LNCAP (cell line): Measurements from ENCODE around the gene FAM161A.

Source experiments
- CTCF ChIP-seq: fragments of 450-650 bp; IDR thresholded peaks from 2 replicates; pipeline ENCODE4 v1.5.1; 2017; ENCODE audit warnings: mild to moderate bottlenecking

FAM161A gene

GRCh38 chr2:61775956-61776570, 77.8 kb downstream of the FAM161A start:
- no peak for TF ChIP-seq CTCF
